GM18511 (cell line): ENCODE data around the gene CHP1.
A peak's percentile ranks its signal among the peaks of the same experiment; 100 is the strongest.
"Not testable (repeated sequence)": the region's sequence is repeated elsewhere in the genome, so short reads cannot be mapped to it uniquely, and the experiment has no call there.

Experiments
- ATAC-seq: cut with Tn5 transposase; IDR thresholded peaks from one replicate; pipeline ENCODE4 v1.9.1; 2021; ENCODE audit warnings: mild to moderate bottlenecking, moderate library complexity; ENCODE audit not compliant: unreplicated experiment

Gene CHP1

GRCh38 chr15:41256103-41256502 is 25.0 kb downstream of the CHP1 start:
- no peak for ATAC-seq

GRCh38 chr15:41256577-41257038 is 25.5 kb downstream of the CHP1 start:
- no peak for ATAC-seq

GRCh38 chr15:41258750-41259471 is 27.8 kb downstream of the CHP1 start:
- ATAC-seq = no peak

GRCh38 chr15:41259546-41260189 is 28.6 kb downstream of the CHP1 start:
- ATAC-seq = no peak

- not testable (repeated sequence) for ATAC-seq
These were observed 29.9 kb downstream of the CHP1 start for GRCh38 chr15:41260924-41261323.

- no peak for ATAC-seq
These were observed 31.5 kb downstream of the CHP1 start for GRCh38 chr15:41262571-41262970.

- no peak for ATAC-seq
These were observed 32.9 kb downstream of the CHP1 start for GRCh38 chr15:41263891-41264351.

GRCh38 chr15:41269887-41270286 is 38.8 kb downstream of the CHP1 start:
- ATAC-seq = no peak

- ATAC-seq = no peak
These were observed 45.8 kb downstream of the CHP1 start for GRCh38 chr15:41276831-41277230.

- ATAC-seq = no peak
These were observed 47.3 kb downstream of the CHP1 start for GRCh38 chr15:41278319-41278718.

GRCh38 chr15:41279535-41280283 is 48.6 kb downstream of the CHP1 start:
- ATAC-seq = no peak

- ATAC-seq = no peak
These were observed 50.2 kb downstream of the CHP1 start for GRCh38 chr15:41281236-41281635.

GRCh38 chr15:41282436-41282835 is 51.4 kb downstream of the CHP1 start:
- ATAC-seq = not testable (repeated sequence)

- not testable (repeated sequence) for ATAC-seq
These were observed 52.0 kb downstream of the CHP1 start for GRCh38 chr15:41282980-41283652.

- peak; percentile 98 for ATAC-seq
These were observed 52.8 kb downstream of the CHP1 start for GRCh38 chr15:41283653-41284426.

GRCh38 chr15:41284427-41285177 is 53.5 kb downstream of the CHP1 start:
- no peak for ATAC-seq

- ATAC-seq = no peak
These were observed 54.2 kb downstream of the CHP1 start for GRCh38 chr15:41285285-41285684.

GRCh38 chr15:41286665-41287333 is 55.7 kb downstream of the CHP1 start:
- no peak for ATAC-seq

GRCh38 chr15:41288464-41288863 is 57.4 kb downstream of the CHP1 start:
- ATAC-seq = no peak
